PC-9 (cell line): ENCODE measurements around the gene PDIA4. TPM values are rescaled to one million over a fixed set of nuclear protein-coding genes. Genes with fewer than 3 reads are reported as not detected.

Experiments
- BruUV-seq: library from RNA; stranded (reverse); fragments of 400-500 nt; replicated peaks from 2 replicates; lab custom pipeline; 2021; lab: Mats Ljungman, UMichigan
- CTCF ChIA-PET: fragments of 300-600 bp; sonication (Branson Sonifier 250); formaldehyde crosslinking; loops from one replicate; lab custom pipeline; 2022; ENCODE audit warnings: antibody characterized with exemption; lab: Charles Lee
- POLR2A ChIA-PET: fragments of 300-600 bp; sonication (Branson Sonifier 250); formaldehyde crosslinking; loops from one replicate; lab custom pipeline; 2022; ENCODE audit warnings: antibody characterized with exemption; ENCODE audit not compliant: unreplicated experiment; lab: Charles Lee
- DNase-seq, 2 experiments: peaks; one replicate each; pipeline versions ENCODE4 v3.0.0 to v3.0.0-alpha.2; 2015 to 2022; ENCODE audit warnings: mixed read lengths in 1 of 2
- H2AFZ ChIP-seq: fragments of 200-600 bp; sonication (generic); 2 replicates; pipeline ENCODE4 v1.8.1; 2017; ENCODE audit warnings: antibody characterized with exemption
- H3F3A ChIP-seq: fragments of 200-600 bp; sonication (generic); 2 replicates; pipeline ENCODE4 v1.8.1; 2017; ENCODE audit warnings: antibody characterized with exemption, mild to moderate bottlenecking, low read depth; ENCODE audit not compliant: insufficient read depth
- H3K27ac ChIP-seq: fragments of 200-600 bp; sonication (generic); 2 replicates; pipeline ENCODE4 v1.6.1; 2016; ENCODE audit warnings: mixed run types
- H3K27me3 ChIP-seq: fragments of 200-600 bp; sonication (generic); 2 replicates; pipeline ENCODE4 v1.6.1; 2016; ENCODE audit warnings: low read depth, mixed run types; ENCODE audit not compliant: insufficient read depth
- H3K36me3 ChIP-seq: fragments of 200-600 bp; sonication (generic); 2 replicates; pipeline ENCODE4 v1.6.1; 2016; ENCODE audit warnings: low read depth, mixed run types
- H3K4me1 ChIP-seq: fragments of 200-600 bp; sonication (generic); replicated peaks from 2 replicates; pipeline ENCODE4 v1.6.1; 2016; ENCODE audit warnings: mixed run types; ENCODE audit not compliant: insufficient read depth
- H3K4me2 ChIP-seq: fragments of 200-600 bp; sonication (generic); 2 replicates; pipeline ENCODE4 v1.6.1; 2017; ENCODE audit warnings: mixed run types
- H3K4me3 ChIP-seq: fragments of 200-600 bp; sonication (generic); 2 replicates; pipeline ENCODE4 v1.6.1; 2016; ENCODE audit warnings: mixed run types
- H3K79me2 ChIP-seq: fragments of 200-600 bp; sonication (generic); 2 replicates; pipeline ENCODE4 v1.6.1; 2017; ENCODE audit warnings: low read depth, mixed run types
- H3K9me2 ChIP-seq: fragments of 200-600 bp; sonication (generic); 2 replicates; pipeline ENCODE4 v1.8.1; 2017; ENCODE audit warnings: mild to moderate bottlenecking; ENCODE audit not compliant: insufficient read depth
- H3K9me3 ChIP-seq: fragments of 200-600 bp; sonication (generic); 2 replicates; pipeline ENCODE4 v1.8.1; 2016; ENCODE audit warnings: low read depth; ENCODE audit not compliant: insufficient read depth
- H4K20me1 ChIP-seq: fragments of 200-600 bp; sonication (generic); 2 replicates; pipeline ENCODE4 v1.8.1; 2017; ENCODE audit not compliant: insufficient read depth
- EZH2 ChIP-seq: fragments of 200-600 bp; sonication (generic); IDR thresholded peaks from 2 replicates; pipeline ENCODE4 v1.8.0; 2017; ENCODE audit warnings: antibody characterized with exemption, low read depth
- intact Hi-C: fragments of 100-400 bp; cut with micrococcal nuclease; formaldehyde crosslinking; loops from one replicate; pipeline ENCODE4 v1.10.0; 2022; ENCODE audit not compliant: unreplicated experiment
- total RNA-seq: library from RNA; stranded (reverse); gene quantifications from 2 replicates; pipeline ENCODE4 v1.2.3, GENCODE V29; 2021
- TF ChIP-seq, protein P1 (sequence below): fragments of 200-600 bp; sonication (generic); conservative IDR thresholded peaks from 2 replicates; pipeline ENCODE4 v1.6.1; 2017; ENCODE audit warnings: mixed run types, antibody characterized with exemption, mild to moderate bottlenecking, moderate library complexity

PDIA4 gene
- total RNA-seq, 1 experiment from 2014 or later, result 221 TPM

DNA sequence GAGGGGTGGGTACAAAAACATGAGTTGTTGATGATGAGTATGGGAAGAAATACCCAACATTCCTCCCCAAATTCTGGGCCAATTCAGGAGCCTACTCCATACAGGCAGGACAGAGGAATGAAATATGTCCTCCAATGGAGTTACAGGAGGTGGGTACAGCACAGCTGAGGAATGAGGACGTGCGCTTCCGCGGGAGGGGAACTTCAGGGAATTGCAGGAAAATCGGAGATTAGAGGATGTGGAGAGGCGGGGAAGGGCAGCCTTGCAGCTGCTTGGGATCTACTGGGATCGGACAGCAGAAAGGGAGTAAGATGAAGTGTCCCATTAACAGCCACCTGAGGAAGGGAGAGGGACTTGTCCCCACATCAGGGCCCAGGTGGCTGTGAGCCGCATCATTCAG lies 50.2 kb downstream of the PDIA4 start:
- Histone ChIP-seq H3K27me3 (no peaks in the 10 kb centered on the region), H3K9me2 (no peaks in the 10 kb centered on the region), H3K9me3 (no peaks in the 10 kb centered on the region), H3K4me2 (no peak overlapping the region), H4K20me1 (no peaks in the 10 kb centered on the region), H3F3A (peaks cover 15% of the 10 kb centered on the region), H3K4me3 (no peak overlapping the region), H3K27ac (no peak overlapping the region), H3K4me1 (0 out of 2 replicates have a peak, but pooled peaks cover 7% of the 10 kb centered on the region), H3K79me2 (no peaks in the 10 kb centered on the region), H2AFZ (no peak overlapping the region), H3K36me3 (no peaks in the 10 kb centered on the region)
- intact Hi-C loops, result no loop called here
- no peak for DNase-seq
- POLR2A ChIA-PET, result no interaction called here
- no peak for TF ChIP-seq EZH2
- TF ChIP-seq, protein P1, sequence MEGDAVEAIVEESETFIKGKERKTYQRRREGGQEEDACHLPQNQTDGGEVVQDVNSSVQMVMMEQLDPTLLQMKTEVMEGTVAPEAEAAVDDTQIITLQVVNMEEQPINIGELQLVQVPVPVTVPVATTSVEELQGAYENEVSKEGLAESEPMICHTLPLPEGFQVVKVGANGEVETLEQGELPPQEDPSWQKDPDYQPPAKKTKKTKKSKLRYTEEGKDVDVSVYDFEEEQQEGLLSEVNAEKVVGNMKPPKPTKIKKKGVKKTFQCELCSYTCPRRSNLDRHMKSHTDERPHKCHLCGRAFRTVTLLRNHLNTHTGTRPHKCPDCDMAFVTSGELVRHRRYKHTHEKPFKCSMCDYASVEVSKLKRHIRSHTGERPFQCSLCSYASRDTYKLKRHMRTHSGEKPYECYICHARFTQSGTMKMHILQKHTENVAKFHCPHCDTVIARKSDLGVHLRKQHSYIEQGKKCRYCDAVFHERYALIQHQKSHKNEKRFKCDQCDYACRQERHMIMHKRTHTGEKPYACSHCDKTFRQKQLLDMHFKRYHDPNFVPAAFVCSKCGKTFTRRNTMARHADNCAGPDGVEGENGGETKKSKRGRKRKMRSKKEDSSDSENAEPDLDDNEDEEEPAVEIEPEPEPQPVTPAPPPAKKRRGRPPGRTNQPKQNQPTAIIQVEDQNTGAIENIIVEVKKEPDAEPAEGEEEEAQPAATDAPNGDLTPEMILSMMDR, result no peak
- CTCF ChIA-PET, result no interaction called here
- no TSS peak for BruUV-seq

DNA sequence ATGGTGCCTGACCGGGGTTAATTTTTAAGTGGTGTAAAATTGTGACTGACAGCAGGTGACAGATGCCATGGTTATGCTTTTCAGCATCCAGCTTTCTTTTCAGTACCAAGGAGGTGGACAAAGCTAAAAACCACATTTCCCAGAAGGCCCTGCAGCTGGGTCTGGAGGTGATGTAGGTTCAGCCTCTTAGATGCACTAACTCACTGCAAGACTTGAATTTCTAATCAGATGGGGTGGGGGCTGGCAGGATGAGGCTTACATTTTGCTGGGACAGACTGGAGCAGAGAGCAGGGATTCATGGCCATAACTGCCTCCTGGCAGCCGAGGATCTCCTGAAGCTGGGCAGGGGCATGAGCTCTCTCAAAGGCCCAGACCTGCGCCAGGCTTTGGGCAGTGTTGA lies 52.4 kb downstream of the PDIA4 start:
- H3K27me3 ChIP-seq, result no peaks in the 10 kb centered on the region
- H3K4me3 ChIP-seq, result no peak overlapping the region
- no peak overlapping the region for H3K4me2 ChIP-seq
- intact Hi-C loops, result no loop called here
- 0 out of 2 replicates have a peak, but pooled peaks cover under 1% of the 10 kb centered on the region for H3F3A ChIP-seq
- no peaks in the 10 kb centered on the region for H4K20me1 ChIP-seq
- CTCF ChIA-PET, result no interaction called here
- no peaks in the 10 kb centered on the region for H3K4me1 ChIP-seq
- no peaks in the 10 kb centered on the region for H3K9me3 ChIP-seq
- POLR2A ChIA-PET, result no interaction called here
- no peak for TF ChIP-seq EZH2
- TF ChIP-seq, protein P1, result no peak
- no TSS peak for BruUV-seq
- no peaks in the 10 kb centered on the region for H3K9me2 ChIP-seq
- H2AFZ ChIP-seq, result no peak overlapping the region
- H3K36me3 ChIP-seq, result no peaks in the 10 kb centered on the region
- no peak for DNase-seq
- no peaks in the 10 kb centered on the region for H3K79me2 ChIP-seq
- no peak overlapping the region for H3K27ac ChIP-seq

GRCh38 chr7:148973256-148973655 lies 55.0 kb downstream of the PDIA4 start:
- ChIA-PET POLR2A (no interaction called here), CTCF (interaction anchor here (0.6 kb wide), 1 partner anchor 34 kb away, joined by 5 read pairs; no protein-coding TSS in a partner anchor)
- DNase-seq, result peak in 1 of 2 experiments; percentile 8

More at GRCh38 chr7:148973256-148973655, 55.0 kb downstream of the PDIA4 start:
- Histone ChIP-seq H2AFZ (peak overlapping the region; percentile 40; the same call in 1 of the 2 replicates), H3K9me2 (no peaks in the 10 kb centered on the region), H3F3A (no peaks in the 10 kb centered on the region), H3K4me1 (no peaks in the 10 kb centered on the region), H3K36me3 (no peaks in the 10 kb centered on the region), H3K79me2 (no peaks in the 10 kb centered on the region), H3K4me3 (no peak overlapping the region), H3K27ac (no peak overlapping the region), H3K27me3 (no peaks in the 10 kb centered on the region), H4K20me1 (no peaks in the 10 kb centered on the region), H3K9me3 (no peaks in the 10 kb centered on the region), H3K4me2 (no peak overlapping the region)
- BruUV-seq, result no TSS peak
- TF ChIP-seq, protein P1, result no peak
- intact Hi-C loops, result no loop called here
